GM19238 (cell line): Measurements from ENCODE around the gene WNK1.
"Not testable (repeated sequence)": the region's sequence is repeated elsewhere in the genome, so short reads cannot be mapped to it uniquely, and the experiment has no call there.

Source experiments
- DNase-seq: peaks from one replicate; pipeline ENCODE4 v3.0.0; 2011; ENCODE audit warnings: low spot score; ENCODE audit not compliant: insufficient read length

WNK1 gene

DNA sequence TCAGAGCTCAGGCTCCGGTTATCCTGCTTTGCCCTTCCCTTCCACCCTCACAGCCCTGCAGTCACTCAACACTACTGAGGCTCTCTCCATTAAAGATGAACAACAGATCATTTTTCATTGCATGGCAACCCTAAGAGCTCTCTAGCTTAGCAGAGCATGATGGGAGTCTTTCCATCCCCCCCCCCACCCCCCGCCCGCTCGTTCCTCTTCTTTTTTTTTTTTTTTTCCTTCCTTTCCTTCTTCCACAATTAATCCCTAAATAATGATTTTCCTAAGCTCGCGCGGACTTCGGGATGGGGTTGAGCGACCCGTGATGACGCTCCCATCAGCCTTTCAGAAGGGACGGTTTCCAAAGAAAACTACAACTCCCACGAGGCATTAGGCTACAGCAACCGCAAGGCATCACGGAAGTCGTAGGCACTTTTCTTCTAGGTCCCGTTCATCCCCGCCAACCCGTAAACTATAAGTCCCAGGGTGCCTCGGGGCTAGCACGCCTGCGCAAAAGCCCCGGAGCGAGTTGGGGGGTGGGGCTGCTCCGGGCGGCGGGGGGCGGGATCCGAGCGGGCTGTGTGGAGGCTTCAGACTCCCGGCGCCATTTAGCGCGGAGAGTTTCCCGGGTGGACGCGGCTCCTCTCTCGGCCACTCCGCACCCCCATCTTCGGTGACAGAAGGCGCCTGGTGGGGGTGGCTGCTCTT is at the start of gene WNK1:
Gene WNK1, plus strand, starts transcription at position 581 of the 696 bp plus-strand sequence. CDS start 987 bp downstream, outside the sequence.
- DNase-seq, result peak; percentile 83

- no peak for DNase-seq
Observed at GRCh38 chr12:704516-705242, 47.7 kb upstream of the WNK1 start.

DNA sequence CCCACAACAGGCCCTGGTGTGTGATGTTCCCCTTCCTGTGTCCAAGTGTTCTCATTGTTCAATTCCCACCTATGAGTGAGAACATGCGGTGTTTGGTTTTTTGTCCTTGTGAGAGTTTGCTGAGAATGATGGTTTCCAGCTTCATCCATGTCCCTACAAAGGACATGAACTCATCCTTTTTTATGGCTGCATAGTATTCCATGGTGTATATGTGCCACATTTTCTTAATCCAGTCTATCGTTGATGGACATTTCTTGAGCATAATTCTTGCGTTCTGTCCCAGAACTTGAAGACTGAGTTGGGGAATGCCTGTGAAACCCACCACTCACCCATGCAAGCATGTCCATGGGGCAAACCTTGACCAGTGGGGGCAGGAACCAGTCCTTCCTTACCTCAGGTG is 44.3 kb upstream of the WNK1 start:
- DNase-seq, result not testable (repeated sequence)

DNA sequence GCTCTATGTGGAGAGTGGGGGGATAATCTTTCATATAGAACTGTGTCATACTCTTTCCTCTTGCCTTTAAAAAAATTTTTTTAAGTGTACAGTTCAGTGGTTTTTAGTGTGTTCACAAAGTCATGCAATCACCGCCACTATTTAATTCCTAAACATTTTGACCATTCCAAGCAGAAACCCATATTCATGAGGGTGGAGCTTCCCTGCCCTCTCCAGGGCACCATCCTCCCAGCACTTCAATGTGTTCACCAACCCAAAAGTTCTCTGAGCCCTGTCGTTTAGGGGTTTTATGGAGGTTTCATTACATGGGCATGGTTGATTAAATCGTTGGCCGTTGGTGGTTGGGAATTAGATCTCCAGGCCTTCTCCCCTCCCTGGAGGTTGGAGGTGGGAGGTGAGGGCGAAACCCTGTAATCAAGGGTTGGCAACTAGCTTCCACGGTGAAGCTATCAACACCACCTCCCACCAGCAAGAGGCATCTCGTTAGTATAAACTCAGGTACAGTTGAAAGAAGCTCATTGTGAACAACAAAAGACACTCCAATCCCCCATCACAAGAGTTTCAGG is 42.8 kb upstream of the WNK1 start:
- no peak for DNase-seq

DNA sequence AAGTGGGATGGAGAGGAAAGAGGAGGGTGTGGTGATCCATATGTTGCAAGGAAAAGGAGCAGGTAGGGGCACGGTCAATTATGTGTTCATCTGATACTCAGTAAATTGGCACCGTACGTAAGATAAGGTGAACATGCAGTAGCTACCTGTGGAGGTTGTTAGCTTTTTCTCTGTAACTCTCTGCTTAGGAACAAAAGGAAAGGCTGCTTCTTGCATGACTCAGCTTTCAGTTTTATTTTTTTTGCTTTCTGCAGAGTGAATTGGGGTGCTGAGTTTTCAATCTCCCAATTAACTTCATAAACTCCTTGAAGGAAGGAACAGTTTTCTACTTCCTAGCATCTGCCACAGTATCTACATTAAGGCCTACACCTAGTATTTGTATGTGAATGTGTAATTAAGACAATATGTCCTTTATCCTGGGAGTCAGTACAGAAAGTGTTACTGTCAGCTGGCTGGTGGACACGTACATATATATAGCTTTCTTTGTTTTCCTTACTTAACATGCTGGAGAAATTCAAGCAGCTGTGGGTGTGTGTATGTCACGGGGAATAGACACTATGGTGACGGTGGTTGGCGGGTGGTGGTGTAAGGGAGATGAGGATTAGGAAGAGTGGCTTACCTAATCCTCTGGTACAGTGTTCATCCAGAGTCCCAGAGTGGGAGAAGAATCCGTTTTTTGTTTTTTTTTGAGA is 40.1 kb upstream of the WNK1 start:
- no peak for DNase-seq

GRCh38 chr12:713281-713875 is 39.0 kb upstream of the WNK1 start:
- no peak for DNase-seq

- no peak for DNase-seq
Observed at GRCh38 chr12:716506-716905, 35.9 kb upstream of the WNK1 start.

DNA sequence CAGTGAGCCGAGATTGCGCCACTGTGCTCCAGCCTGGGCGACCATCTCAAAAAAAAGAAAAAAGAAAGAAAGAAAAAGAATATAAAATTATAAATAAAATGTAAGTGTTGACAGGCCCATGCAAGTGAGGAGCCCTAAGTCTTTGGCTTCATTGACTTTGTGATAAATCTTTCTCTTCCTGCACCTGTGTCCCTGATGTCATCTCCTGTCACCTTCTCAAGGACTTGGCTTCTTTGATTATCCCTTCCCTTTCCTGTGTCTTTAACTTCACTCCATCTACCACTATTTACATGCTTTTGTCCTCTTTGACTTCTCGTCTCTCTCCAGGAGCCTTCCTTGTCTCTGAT is 33.6 kb upstream of the WNK1 start:
- DNase-seq, result no peak

DNA sequence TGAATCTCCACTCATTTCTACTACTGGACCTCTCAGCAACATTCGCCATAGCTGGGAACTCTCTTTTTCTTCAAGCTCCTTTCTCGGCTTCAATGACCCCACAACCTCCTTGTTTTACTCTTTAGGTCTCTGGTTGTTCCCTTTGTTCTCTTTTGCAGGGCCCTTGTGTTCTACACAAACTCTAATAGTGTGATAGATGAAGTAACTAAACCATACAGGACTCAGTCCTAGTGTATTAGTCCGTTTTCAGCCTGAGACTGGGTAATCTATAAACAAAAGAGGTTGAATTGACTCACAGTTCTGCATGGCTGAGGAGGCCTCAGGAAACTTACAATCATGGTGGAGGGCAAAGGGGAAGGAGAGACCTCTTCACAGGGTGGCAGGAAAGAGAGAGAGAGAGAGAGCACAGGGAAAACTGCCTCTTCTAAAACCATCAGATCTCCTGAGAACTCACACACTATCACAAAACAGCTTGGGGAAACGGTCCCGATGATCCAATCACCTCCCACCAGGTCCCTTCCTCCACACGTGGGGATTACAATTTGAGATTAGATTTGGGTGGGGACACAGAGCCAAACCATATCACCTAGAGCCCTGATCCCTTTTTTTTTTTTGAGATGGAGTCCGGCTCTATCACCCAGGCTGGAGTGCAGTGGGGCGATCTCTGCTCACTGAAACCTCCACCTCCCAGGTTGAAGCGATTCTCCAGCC is 32.0 kb upstream of the WNK1 start:
- DNase-seq, result no peak

DNA sequence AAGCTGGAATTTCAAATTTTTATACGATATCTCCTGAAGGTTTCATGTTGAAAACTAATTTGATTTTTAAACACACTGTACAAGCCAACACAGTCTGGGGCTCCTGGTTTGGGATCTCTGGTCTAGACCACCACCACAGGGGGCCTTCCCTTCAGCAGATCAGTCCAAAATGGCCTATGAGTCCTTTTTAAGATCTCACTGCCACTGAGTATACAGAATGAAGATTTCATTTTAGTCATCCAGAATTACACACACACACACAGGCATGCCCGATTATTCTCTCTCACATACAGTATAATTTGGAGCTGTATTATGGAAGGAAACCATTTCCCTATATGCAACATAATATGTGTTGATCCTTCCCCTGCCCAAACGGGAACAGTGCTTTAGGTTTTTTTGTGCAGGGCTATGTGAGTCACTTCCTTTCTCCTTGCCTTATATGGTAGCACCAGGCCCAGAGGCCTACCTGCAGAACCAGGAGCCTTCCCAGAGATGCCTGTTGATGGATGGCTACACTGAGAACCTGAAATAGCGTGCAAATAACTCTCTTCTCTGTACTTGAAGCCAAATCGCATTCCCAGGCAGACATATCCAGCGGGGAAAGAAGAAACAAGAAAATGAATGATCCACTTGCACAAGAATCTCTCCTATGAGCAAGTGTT is 28.1 kb upstream of the WNK1 start:
- no peak for DNase-seq

GRCh38 chr12:725076-725475 is 27.3 kb upstream of the WNK1 start:
- DNase-seq, result no peak

DNA sequence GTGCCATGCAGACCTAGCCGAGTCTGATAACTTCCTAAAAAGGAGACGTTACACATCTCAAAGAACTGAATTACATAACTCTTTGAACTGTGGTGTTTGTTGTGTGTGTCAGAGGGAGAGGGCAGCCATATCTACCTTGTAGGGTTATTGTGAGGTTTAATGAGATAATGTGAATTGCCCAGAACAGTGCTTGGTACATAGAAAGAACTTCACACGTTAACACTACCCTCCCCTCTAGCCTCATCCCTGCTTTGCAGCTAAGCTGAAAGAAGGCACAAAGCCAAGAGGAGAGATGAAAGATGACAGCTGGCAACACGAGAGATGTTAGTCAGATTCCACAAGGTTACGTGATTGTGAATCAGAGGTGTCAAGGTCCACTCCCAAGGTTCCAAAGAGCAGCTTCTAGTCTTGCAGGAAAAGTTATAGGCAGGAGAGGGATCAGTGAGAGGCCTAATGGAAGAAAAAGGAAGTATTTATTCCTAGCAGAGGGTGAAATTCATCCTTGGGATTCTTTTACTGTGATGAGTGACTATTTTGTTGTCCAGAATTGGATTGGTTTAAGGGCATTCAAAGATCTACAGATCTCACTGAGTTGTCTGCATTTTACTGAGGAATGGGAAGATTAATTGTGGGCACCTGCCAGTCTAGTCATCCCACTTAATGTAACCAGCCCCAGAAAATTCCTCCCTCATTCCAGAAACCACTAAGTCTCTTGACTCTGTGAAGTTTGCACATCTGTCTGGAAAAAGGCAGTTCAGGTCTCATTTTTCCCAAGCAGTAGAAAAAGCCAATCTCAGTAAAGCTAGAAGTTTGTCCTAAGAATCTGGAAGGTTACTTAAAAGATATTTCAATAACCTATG is 25.9 kb upstream of the WNK1 start:
- DNase-seq, result no peak

DNA sequence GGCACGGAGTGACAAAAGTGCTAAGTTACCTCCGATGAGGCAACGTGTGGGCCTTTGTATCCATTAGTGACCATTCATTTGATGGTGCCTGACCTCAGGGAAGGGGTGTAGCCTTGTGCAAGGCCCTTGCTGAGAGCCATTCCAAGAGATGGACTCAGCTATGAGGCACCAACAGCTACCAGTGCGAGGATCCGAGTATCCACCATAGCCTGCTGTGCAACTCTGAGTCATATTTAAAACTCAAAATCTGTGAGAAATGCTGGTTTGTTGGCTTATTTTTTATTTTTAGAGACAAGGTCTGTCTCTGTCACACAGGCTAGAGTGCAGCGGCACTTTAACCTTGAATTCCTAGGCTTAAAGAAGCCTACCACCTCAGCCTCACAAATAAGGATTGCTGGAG is 25.1 kb upstream of the WNK1 start:
- DNase-seq, result no peak

DNA sequence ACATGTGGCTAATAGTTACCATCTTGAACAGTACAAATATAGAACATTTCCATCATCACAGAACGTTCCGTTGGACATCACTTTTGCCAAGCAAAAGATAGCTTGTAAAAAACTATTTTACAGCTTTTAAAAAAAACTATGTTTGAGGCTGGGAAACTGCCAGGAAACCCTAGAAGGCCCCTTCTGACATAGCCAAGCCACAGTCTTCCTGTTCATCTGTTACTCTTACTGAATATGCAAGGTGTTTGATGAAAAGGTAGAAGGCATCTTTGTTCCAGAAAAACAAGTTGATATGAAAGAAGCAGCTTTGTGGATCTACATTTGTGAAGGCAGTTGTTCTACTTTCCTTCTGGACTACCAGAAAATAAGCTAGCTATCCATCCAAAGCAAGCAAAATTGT is 23.6 kb upstream of the WNK1 start:
- no peak for DNase-seq

DNA sequence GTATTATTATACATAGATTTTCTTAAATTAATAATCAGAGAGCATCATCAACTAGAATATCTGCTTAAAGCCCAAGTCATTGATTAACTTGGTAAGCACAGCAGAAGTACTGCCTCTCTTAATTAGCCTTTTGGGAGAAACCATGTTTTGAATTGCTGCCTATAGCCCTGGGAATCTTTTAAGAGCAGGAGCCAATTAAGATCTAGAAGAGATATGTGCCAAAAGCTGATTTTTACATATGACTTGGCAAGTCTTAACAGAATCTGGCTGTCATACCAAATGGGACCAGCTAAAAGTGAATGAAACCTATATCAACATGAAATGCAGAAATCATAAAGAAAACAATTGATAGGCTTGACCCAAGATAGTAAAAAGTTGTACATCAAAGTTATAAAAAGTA is 23.2 kb upstream of the WNK1 start:
- no peak for DNase-seq

DNA sequence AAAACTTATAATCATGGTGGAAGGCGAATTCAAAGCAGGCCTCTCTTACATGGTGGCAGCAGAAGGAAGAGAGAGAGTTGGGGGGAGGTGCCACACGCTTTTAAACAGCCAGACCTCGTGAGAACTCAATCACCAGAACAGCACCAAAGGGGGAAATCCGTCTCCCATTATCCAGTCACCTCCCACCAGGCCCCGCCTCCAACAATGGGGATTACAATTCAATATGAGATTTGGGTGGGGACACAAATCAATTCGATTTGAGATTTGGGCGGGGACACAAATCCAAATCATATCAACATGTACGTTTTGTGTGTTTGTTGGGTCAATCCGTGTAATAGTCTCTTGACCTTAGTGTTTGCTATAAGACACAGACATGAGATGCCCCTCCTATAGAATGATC is 21.8 kb upstream of the WNK1 start:
- DNase-seq, result no peak

GRCh38 chr12:737122-737739 is 15.1 kb upstream of the WNK1 start:
- no peak for DNase-seq

GRCh38 chr12:738712-739111 is 13.7 kb upstream of the WNK1 start:
- no peak for DNase-seq

GRCh38 chr12:739349-739748 is 13.0 kb upstream of the WNK1 start:
- DNase-seq, result no peak
